HepG2 (cell line): ENCODE results near the gene ZNF391. TPM values are rescaled to one million over a fixed set of nuclear protein-coding genes. Genes with fewer than 3 reads are reported as not detected.

Experiments
- ATAC-seq: fragments of 200-7000 bp; cut with Tn5 transposase; 3 replicates; pipeline ENCODE4 v1.9.1; 2020; ENCODE audit warnings: mild to moderate bottlenecking, moderate library complexity
- BruUV-seq: library from RNA; stranded (reverse); fragments of 400-500 nt; replicated peaks from 2 replicates; lab custom pipeline; 2021; lab: Mats Ljungman, UMichigan
- CTCF ChIA-PET: fragments of 300-600 bp; formaldehyde crosslinking; extraction: SDS; loops from one replicate; lab custom pipeline; 2021; ENCODE audit warnings: low total read pairs, inconsistent platforms, low intra/inter-chr PET ratio; lab: Yijun Ruan, JAX
- POLR2A ChIA-PET: fragments of 350-600 bp; sonication (Branson Sonifier 250); formaldehyde crosslinking; loops from one replicate; lab custom pipeline; 2020; ENCODE audit warnings: antibody characterized with exemption, inconsistent platforms; lab: Yijun Ruan, JAX
- DNase-seq: peaks from one replicate; pipeline ENCODE4 v3.0.0-alpha.2; 2015; ENCODE audit warnings: low spot score
- FAIRE-seq: peaks from 3 replicates; lab custom pipeline; 2011; peaks lifted over from hg19 to GRCh38; lab: Jason Lieb, UNC
- H2AFZ ChIP-seq: one replicate; pipeline ENCODE4 v1.6.1; 2011; ENCODE audit warnings: low read length, inconsistent platforms
- H3K27ac ChIP-seq: fragments of 300-600 bp; 3 replicates; pipeline ENCODE4 v1.8.0; 2011; ENCODE audit warnings: mixed run types, mild to moderate bottlenecking, mixed read lengths, low read length, inconsistent platforms; ENCODE audit not compliant: insufficient read depth; ENCODE audit errors: extremely low read length
- H3K27me3 ChIP-seq, 2 experiments: fragments of 200-600 bp in 1 of 2; 2 replicates in 1 of 2; 3 replicates in 1 of 2; pipeline versions ENCODE4 v1.6.0 to v1.8.0; 2011; ENCODE audit warnings: low read length in 2 of 2, mild to moderate bottlenecking in 2 of 2, moderate library complexity in 2 of 2, inconsistent platforms in 1 of 2; ENCODE audit not compliant: insufficient read depth in 2 of 2, control insufficient read depth in 1 of 2
- H3K36me3 ChIP-seq, 2 experiments: fragments of 200-600 bp in 1 of 2; replicated peaks in 1 of 2; 2 replicates in 1 of 2; 3 replicates in 1 of 2; pipeline versions ENCODE4 v1.5.1 to v1.8.0; 2011; ENCODE audit warnings: low read length in 2 of 2, inconsistent platforms in 1 of 2; ENCODE audit not compliant: insufficient read depth in 2 of 2, control insufficient read depth in 1 of 2
- H3K4me1 ChIP-seq: 2 replicates; pipeline ENCODE4 v1.5.1; 2012; ENCODE audit warnings: low read length, inconsistent platforms; ENCODE audit not compliant: insufficient read depth
- H3K4me2 ChIP-seq: 2 replicates; pipeline ENCODE4 v1.6.0; 2011; ENCODE audit warnings: low read depth, low read length, inconsistent platforms
- H3K4me3 ChIP-seq, 3 experiments: fragments of 200-600 bp in 1 of 3; sonication (generic), shearing (Covaris generic) in 1 of 3; replicated peaks in 1 of 3; 2 replicates each; pipeline ENCODE4 v1.5.1; 2011 to 2016; ENCODE audit warnings: low read length in 3 of 3, inconsistent platforms in 2 of 3, low read depth in 2 of 3, mild to moderate bottlenecking in 2 of 3, control low read depth in 1 of 3, mixed read lengths in 1 of 3; ENCODE audit not compliant: insufficient read depth in 1 of 3
- H3K79me2 ChIP-seq: one replicate; pipeline ENCODE4 v1.6.1; 2011; ENCODE audit warnings: low read length, inconsistent platforms; ENCODE audit not compliant: insufficient read depth
- H3K9ac ChIP-seq: 2 replicates; pipeline ENCODE4 v1.6.0; 2011; ENCODE audit warnings: mild to moderate bottlenecking, low read depth, low read length, inconsistent platforms; ENCODE audit not compliant: insufficient read depth
- H3K9me3 ChIP-seq: 2 replicates; pipeline ENCODE4 v1.5.1; 2012; ENCODE audit warnings: mild to moderate bottlenecking, low read length
- H4K20me1 ChIP-seq: 2 replicates; pipeline ENCODE4 v1.6.0; 2011; ENCODE audit warnings: inconsistent platforms, mild to moderate bottlenecking, low read length, moderate library complexity; ENCODE audit not compliant: insufficient read depth
- ESRRA ChIP-seq: sonication (generic); formaldehyde crosslinking; IDR thresholded peaks from 2 replicates; pipeline ENCODE4 v1.5.1; 2020; ENCODE audit warnings: mild to moderate bottlenecking, low read depth, missing genetic modification reagents
- FOXC1 ChIP-seq: sonication (generic); formaldehyde crosslinking; IDR thresholded peaks from 2 replicates; pipeline ENCODE4 v1.8.0; 2022; ENCODE audit warnings: mild to moderate bottlenecking, missing genetic modification reagents, borderline replicate concordance
- HNF4G ChIP-seq, 2 experiments: sonication (generic) in 1 of 2; formaldehyde crosslinking in 1 of 2; IDR thresholded peaks; 2 replicates each; pipeline versions ENCODE4 v1.4.0 to v1.6.1; 2011 to 2020; ENCODE audit warnings: borderline replicate concordance in 2 of 2, low read depth in 2 of 2, mild to moderate bottlenecking in 2 of 2, low read length in 1 of 2, missing genetic modification reagents in 1 of 2, moderate library complexity in 1 of 2
- HOXA3 ChIP-seq: sonication (generic); formaldehyde crosslinking; IDR thresholded peaks from 2 replicates; pipeline ENCODE4 v1.5.0; 2020; ENCODE audit warnings: missing genetic modification reagents
- IKZF1 ChIP-seq: fragments of 450-650 bp; IDR thresholded peaks from 2 replicates; pipeline ENCODE4 v1.7.1; 2016
- IKZF4 ChIP-seq: sonication (generic); formaldehyde crosslinking; IDR thresholded peaks from 2 replicates; pipeline ENCODE4 v1.5.1; 2020; ENCODE audit warnings: borderline replicate concordance, mild to moderate bottlenecking, low read depth, missing genetic modification reagents; ENCODE audit errors: not compliant biosample characterization
- ZBTB1 ChIP-seq: sonication (generic); formaldehyde crosslinking; IDR thresholded peaks from 2 replicates; pipeline ENCODE4 v1.4.0; 2020; ENCODE audit warnings: missing genetic modification reagents, borderline replicate concordance
- ZFP90 ChIP-seq: sonication (generic); formaldehyde crosslinking; IDR thresholded peaks from 2 replicates; pipeline ENCODE4 v1.8.0; 2022; ENCODE audit warnings: missing genetic modification reagents, mild to moderate bottlenecking, inconsistent platforms, borderline replicate concordance
- ZNF614 ChIP-seq: IDR thresholded peaks from 2 replicates; pipeline ENCODE4 v1.6.1; 2018; ENCODE audit warnings: missing biosample characterization, missing genetic modification reagents, inconsistent platforms, borderline replicate concordance
- WGBS: methylation state at CpG from one replicate; pipeline ENCODE4 v1.1.6; 2017; ENCODE audit warnings: low lambda C conversion rate; 5-methylcytosine and 5-hydroxymethylcytosine counted together
- in situ Hi-C: cut with HindIII; loops from 2 replicates; pipeline ENCODE4 v1.10.0; 2017; ENCODE audit warnings: low pct_unique_long_range_greater_than_20kb; ENCODE audit not compliant: extremely low pct_ligation_motif_present
- intact Hi-C: fragments of 100-400 bp; cut with micrococcal nuclease; formaldehyde crosslinking; loops from one replicate; pipeline ENCODE4 v1.10.0; 2022; ENCODE audit not compliant: unreplicated experiment
- polyA plus RNA-seq, 8 experiments: library from polyadenylated mRNA; depleted of rRNA in 3 of 8; stranded (reverse) in 7 of 8; unstranded in 1 of 8; fragments of >200 nt; fragmentation: Illumina TruSeq in 4 of 8; extraction: Trizol in 4 of 8; gene quantifications; 2 replicates each; pipeline versions ENCODE4 v1.2.1 to v1.2.3, GENCODE V29; 2011 to 2016; ENCODE audit warnings: low read depth in 4 of 8, missing spikeins in 1 of 8, mixed read lengths in 1 of 8; ENCODE audit not compliant: insufficient read depth in 1 of 8
- total RNA-seq, 5 experiments: library from RNA; depleted of rRNA; stranded (reverse); fragments of >200 nt; fragmentation: Illumina TruSeq; extraction: Trizol; gene quantifications; 2 replicates each; pipeline ENCODE4 v1.2.3, GENCODE V29; 2016; ENCODE audit warnings: low read depth in 1 of 5
- TF ChIP-seq, protein P1 (sequence below): sonication (generic); formaldehyde crosslinking; IDR thresholded peaks from 2 replicates; pipeline ENCODE4 v1.4.0; 2020; ENCODE audit warnings: missing genetic modification reagents, borderline replicate concordance
- TF ChIP-seq, protein P2 (sequence below): sonication (generic); formaldehyde crosslinking; IDR thresholded peaks from 2 replicates; pipeline ENCODE4 v1.4.0; 2020; ENCODE audit warnings: mild to moderate bottlenecking, missing genetic modification reagents, borderline replicate concordance
- TF ChIP-seq, protein P3 (sequence below): sonication (generic); formaldehyde crosslinking; IDR thresholded peaks from 2 replicates; pipeline ENCODE4 v1.4.0; 2020; ENCODE audit warnings: mild to moderate bottlenecking, missing genetic modification reagents

The ZNF391 gene
- total and polyA plus RNA-seq, 2 of the 13 experiments (the other 11 are each of a cell fraction or from before 2014, with no cell fraction given), result 0.78 to 1.7 TPM

DNA sequence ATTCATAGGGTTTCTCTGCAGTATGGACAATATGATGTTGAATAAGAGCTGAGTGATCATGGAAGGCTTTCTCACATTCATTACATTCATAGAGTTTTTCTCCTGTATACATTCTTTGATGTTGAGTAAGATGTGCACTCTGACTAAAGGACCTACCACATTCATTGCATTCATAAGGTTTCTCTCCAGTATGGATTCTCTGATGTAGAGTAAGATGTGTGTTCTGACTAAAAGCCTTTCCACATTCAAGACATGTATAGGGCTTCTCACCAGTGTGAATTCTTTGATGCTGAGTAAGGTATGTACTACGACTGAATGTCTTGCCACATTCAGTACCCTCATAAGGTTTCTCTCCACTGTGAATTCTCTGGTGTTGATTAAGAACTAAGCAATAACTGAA is 29.3 kb upstream of the ZNF391 start:
- Histone ChIP-seq H3K36me3 (no peaks in the 10 kb centered on the region), H3K4me3 (no peak overlapping the region), H3K9ac (no peak overlapping the region), H2AFZ (no peak overlapping the region), H3K4me2 (no peak overlapping the region), H3K27me3 (no peaks in the 10 kb centered on the region), H4K20me1 (no peaks in the 10 kb centered on the region), H3K4me1 (no peaks in the 10 kb centered on the region), H3K27ac (no peak overlapping the region), H3K79me2 (no peaks in the 10 kb centered on the region), H3K9me3 (peaks cover 44% of the 10 kb centered on the region)
- no peak for TF ChIP-seq HNF4G (IDR thresholded peaks at IDR 0.05; ENCODE audit: borderline replicate concordance, low read depth, low read length)
- TF ChIP-seq HNF4G (CRISPR knock-in tag; IDR thresholded peaks at IDR 0.05; ENCODE audit: borderline replicate concordance, low read depth), result no peak
- TF ChIP-seq ESRRA (CRISPR knock-in tag), result no peak
- no peak for TF ChIP-seq FOXC1 (CRISPR knock-in tag)
- POLR2A ChIA-PET, result no interaction called here
- ATAC-seq (no peak), FAIRE-seq (no peak), DNase-seq (no peak)
- no TSS peak for BruUV-seq
- intact Hi-C loops (no loop called here), in situ Hi-C loops (no loop called here)
- CTCF ChIA-PET, result no interaction called here
- 0% methylated on average over 1 of the region's 1 CpG for WGBS

DNA sequence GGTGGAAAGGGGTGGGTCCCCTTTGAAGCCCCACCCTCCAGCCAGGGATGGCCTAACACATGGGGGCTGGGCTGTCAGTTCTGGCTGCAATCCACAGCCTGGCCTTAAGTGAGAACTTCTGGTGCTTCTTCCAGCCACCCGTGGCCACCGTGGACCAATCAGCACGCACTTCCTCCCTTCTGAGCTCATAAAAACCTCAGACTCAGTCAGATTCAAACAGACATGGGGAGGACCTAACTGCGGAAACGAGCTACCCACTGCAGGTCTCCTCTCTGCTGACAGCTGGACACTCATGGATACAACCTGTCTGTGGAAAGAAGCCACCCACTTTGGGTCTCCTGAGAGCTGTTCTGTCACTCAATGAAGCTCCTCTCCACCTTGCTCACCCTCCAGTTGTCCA is 20.4 kb upstream of the ZNF391 start:
- Histone ChIP-seq H3K9ac (no peak overlapping the region), H3K9me3 (no peaks in the 10 kb centered on the region), H4K20me1 (no peaks in the 10 kb centered on the region), H3K27ac (no peak overlapping the region), H3K4me1 (no peaks in the 10 kb centered on the region), H3K27me3 (no peaks in the 10 kb centered on the region; a peak in 1 of 5 replicates), H3K4me2 (no peak overlapping the region), H3K36me3 (no peaks in the 10 kb centered on the region), H3K79me2 (no peaks in the 10 kb centered on the region), H3K4me3 (no peak overlapping the region), H2AFZ (no peak overlapping the region)
- in situ Hi-C loops, result no loop called here
- no peak for ATAC-seq
- WGBS, result 14% methylated on average over 5 of the region's 5 CpGs
- no peak for FAIRE-seq
- no TSS peak for BruUV-seq
- CTCF ChIA-PET, result no interaction called here
- POLR2A ChIA-PET, result no interaction called here
- intact Hi-C loops, result no loop called here
- no peak for DNase-seq
- TF ChIP-seq, protein P1, sequence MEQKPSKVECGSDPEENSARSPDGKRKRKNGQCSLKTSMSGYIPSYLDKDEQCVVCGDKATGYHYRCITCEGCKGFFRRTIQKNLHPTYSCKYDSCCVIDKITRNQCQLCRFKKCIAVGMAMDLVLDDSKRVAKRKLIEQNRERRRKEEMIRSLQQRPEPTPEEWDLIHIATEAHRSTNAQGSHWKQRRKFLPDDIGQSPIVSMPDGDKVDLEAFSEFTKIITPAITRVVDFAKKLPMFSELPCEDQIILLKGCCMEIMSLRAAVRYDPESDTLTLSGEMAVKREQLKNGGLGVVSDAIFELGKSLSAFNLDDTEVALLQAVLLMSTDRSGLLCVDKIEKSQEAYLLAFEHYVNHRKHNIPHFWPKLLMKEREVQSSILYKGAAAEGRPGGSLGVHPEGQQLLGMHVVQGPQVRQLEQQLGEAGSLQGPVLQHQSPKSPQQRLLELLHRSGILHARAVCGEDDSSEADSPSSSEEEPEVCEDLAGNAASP (CRISPR knock-in tag), result no peak
- TF ChIP-seq HOXA3 (CRISPR knock-in tag) (no peak), ZNF614 (CRISPR knock-in tag) (no peak), ZBTB1 (CRISPR knock-in tag) (no peak), IKZF4 (CRISPR knock-in tag) (no peak), ZFP90 (CRISPR knock-in tag) (no peak), IKZF1 (no peak)
- TF ChIP-seq, protein P2, sequence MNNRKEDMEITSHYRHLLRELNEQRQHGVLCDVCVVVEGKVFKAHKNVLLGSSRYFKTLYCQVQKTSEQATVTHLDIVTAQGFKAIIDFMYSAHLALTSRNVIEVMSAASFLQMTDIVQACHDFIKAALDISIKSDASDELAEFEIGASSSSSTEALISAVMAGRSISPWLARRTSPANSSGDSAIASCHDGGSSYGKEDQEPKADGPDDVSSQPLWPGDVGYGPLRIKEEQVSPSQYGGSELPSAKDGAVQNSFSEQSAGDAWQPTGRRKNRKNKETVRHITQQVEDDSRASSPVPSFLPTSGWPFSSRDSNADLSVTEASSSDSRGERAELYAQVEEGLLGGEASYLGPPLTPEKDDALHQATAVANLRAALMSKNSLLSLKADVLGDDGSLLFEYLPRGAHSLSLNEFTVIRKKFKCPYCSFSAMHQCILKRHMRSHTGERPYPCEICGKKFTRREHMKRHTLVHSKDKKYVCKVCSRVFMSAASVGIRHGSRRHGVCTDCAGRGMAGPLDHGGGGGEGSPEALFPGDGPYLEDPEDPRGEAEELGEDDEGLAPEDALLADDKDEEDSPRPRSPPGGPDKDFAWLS (CRISPR knock-in tag), result no peak
- TF ChIP-seq, protein P3, sequence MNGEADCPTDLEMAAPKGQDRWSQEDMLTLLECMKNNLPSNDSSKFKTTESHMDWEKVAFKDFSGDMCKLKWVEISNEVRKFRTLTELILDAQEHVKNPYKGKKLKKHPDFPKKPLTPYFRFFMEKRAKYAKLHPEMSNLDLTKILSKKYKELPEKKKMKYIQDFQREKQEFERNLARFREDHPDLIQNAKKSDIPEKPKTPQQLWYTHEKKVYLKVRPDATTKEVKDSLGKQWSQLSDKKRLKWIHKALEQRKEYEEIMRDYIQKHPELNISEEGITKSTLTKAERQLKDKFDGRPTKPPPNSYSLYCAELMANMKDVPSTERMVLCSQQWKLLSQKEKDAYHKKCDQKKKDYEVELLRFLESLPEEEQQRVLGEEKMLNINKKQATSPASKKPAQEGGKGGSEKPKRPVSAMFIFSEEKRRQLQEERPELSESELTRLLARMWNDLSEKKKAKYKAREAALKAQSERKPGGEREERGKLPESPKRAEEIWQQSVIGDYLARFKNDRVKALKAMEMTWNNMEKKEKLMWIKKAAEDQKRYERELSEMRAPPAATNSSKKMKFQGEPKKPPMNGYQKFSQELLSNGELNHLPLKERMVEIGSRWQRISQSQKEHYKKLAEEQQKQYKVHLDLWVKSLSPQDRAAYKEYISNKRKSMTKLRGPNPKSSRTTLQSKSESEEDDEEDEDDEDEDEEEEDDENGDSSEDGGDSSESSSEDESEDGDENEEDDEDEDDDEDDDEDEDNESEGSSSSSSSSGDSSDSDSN (CRISPR knock-in tag), result no peak
